Subcutaneous adipose tissue (tissue), 4 donors: Measurements from ENCODE around the gene PIM3. TPM values are rescaled to one million over a fixed set of nuclear protein-coding genes. Genes with fewer than 3 reads are reported as not detected.

Experiments used
- total RNA-seq, 4 donors: library from RNA; depleted of rRNA; stranded (reverse); fragments of >200 nt; gene quantifications; one replicate each; pipeline ENCODE4 v1.1.0, GENCODE V29; 2016
- TF ChIP-seq, protein P1 (sequence below): fragments of 450-650 bp; IDR thresholded peaks from one replicate; pipeline ENCODE4 v1.5.1; 2016; ENCODE audit warnings: low read depth, mild to moderate bottlenecking, control low read depth, antibody characterized with exemption, moderate library complexity

PIM3 gene
- total RNA-seq, 4 donors from 2014 or later: 25.8 to 174 (median 59.0) TPM

DNA sequence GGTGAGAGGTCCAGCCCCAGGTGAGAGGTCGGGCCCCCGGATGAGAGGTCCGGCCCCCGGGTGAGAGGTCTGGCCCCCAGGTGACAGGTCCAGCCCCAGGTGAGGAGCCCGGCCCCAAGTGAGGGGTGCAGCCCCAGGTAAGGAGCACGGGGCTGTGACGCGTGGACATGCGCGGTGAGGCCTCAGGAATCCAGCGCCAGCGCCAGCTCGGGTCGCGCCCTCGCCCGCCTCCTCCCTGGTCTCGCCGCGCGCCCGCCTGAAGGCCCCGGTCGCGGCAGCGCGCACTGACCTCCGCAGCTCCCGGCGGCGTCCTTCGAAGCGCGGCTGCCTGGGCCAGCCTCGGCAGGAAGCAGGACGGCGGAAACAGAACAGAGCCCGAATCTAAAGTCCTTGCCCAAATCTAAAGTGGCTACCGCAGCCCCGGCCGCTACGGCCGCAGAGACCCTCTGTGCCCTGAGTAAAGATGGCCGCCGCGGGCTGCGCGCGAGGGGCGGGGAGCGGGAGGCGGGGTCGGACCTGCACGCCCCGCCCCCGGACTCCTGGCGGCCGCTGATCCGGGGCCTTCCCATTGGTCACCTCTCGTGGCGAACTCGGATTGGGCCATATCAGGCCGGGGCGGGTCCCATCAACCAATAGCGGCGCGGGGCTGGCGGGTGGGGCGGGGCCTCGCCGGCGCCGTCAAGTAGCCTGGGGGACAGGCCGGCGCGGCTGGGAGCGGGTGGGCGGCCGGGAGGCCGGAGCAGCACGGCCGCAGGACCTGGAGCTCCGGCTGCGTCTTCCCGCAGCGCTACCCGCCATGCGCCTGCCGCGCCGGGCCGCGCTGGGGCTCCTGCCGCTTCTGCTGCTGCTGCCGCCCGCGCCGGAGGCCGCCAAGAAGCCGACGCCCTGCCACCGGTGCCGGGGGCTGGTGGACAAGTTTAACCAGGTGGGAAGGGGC is 42.3 kb upstream of the PIM3 start, which contains the start of the genes ALG12 and CRELD2:
Gene ALG12, minus strand, starts transcription at position 465 of the 937 bp plus-strand sequence. CDS start 4,673 bp downstream, outside the sequence.
Gene CRELD2, plus strand, starts transcription at position 661 of the 937 bp plus-strand sequence. Its CDS starts 136 bp downstream, at position 797.
- TF ChIP-seq, protein P1, sequence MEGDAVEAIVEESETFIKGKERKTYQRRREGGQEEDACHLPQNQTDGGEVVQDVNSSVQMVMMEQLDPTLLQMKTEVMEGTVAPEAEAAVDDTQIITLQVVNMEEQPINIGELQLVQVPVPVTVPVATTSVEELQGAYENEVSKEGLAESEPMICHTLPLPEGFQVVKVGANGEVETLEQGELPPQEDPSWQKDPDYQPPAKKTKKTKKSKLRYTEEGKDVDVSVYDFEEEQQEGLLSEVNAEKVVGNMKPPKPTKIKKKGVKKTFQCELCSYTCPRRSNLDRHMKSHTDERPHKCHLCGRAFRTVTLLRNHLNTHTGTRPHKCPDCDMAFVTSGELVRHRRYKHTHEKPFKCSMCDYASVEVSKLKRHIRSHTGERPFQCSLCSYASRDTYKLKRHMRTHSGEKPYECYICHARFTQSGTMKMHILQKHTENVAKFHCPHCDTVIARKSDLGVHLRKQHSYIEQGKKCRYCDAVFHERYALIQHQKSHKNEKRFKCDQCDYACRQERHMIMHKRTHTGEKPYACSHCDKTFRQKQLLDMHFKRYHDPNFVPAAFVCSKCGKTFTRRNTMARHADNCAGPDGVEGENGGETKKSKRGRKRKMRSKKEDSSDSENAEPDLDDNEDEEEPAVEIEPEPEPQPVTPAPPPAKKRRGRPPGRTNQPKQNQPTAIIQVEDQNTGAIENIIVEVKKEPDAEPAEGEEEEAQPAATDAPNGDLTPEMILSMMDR: no peak

DNA sequence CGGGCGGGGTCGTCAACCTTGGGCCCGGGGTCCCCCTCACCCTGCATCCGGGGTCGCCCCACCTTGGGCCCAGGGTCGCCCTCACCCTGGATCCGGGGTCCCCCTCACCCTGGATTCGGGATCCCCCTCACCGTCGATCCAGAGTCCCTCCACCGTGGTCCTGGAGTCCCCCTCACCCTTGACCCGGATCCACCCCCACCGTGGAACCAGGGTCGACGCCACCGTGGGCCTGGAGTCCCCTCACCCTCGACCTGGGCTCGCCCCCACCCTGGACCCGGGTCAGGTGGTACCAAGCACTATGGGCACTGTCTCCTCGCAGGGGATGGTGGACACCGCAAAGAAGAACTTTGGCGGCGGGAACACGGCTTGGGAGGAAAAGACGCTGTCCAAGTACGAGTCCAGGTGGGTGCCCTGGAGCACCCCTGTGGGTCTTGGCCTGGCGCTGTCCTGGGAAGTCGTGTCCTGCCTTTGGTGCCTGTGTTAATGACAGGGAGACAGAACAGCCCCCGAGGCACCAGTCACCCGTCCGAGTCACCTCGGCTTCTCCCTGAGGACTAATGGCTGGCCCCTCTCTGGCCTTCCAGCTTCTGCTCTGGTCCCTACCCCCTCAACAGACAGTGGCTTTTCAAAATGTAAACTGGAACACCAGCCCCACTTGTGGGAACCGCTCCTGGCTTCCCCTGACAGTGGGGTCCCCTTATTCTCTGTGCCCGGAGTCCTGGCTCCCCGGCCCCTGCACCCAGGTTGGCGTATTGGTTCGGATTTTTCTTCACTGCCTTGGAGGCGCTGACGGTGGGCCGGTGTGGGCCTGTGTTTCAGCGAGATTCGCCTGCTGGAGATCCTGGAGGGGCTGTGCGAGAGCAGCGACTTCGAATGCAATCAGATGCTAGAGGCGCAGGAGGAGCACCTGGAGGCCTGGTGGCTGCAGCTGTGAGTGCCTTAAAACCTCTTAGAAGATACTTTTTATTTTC is 41.4 kb upstream of the PIM3 start:
- TF ChIP-seq, protein P1: no peak

DNA sequence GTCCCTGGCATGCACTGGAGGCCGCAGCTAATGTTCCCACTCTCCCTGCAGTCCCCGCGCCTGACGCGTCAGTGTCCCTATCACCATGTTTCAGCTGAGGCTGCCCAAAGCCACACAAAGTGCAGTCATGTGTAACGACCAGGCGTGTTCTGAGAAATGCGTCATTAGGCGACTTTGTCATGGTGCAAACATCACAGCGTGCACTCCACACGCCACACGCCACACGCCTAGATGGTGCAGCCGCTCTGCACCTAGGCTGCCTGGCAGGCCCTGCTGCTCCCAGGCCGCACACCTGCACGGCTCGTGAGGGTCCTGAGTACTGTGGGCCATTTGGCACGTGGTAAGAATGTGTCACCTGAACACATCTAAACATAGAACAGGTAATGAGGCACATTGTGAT is 39.7 kb upstream of the PIM3 start:
- TF ChIP-seq, protein P1: no peak

DNA sequence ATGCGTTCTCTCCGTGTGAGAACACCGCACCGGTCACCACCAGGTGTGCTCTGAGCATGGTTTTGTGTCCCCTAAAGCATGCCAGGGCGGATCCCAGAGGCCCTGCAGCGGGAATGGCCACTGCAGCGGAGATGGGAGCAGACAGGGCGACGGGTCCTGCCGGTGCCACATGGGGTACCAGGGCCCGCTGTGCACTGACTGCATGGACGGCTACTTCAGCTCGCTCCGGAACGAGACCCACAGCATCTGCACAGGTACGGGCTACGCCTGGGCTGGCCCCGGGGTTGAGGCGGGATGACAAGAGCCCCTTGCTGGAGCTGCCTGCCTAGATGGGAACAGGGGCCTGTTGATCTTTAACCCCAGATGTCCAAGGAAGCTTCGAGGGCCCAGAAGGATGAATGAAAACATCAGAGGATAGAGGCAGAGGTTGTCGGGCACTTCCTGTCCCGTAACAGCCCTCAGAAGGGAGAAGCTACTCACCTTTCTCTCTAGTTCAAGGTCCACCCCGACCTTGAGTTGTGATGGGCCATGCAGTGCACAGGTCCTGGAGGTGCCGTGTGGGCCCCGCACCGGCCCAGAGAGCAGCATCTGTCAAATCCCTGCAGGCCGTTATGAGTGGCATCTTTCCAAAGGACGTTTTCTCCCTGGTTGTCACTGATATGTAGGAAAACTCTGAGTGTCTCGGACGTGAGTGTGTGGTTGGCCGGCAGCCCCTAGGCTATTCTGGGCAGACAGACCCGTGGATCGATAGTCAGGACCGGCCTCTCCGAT is 38.9 kb upstream of the PIM3 start:
- TF ChIP-seq, protein P1: no peak

DNA sequence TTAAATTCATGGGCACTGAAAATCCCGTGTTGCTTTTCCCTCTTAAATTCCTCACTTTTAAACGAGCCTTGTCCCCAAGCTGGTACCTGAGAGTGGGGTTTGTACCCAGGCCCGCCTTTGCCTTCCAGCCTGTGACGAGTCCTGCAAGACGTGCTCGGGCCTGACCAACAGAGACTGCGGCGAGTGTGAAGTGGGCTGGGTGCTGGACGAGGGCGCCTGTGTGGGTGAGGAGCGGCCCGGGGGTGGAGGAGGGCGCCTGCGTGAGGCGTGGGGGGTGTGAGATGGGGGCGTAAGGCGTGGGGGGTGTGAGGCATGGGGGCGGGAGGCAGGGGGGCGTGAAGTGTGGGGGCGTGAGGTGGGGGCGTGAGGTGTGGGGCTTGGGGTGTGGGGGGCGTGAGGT is 38.1 kb upstream of the PIM3 start:
- TF ChIP-seq, protein P1: no peak

DNA sequence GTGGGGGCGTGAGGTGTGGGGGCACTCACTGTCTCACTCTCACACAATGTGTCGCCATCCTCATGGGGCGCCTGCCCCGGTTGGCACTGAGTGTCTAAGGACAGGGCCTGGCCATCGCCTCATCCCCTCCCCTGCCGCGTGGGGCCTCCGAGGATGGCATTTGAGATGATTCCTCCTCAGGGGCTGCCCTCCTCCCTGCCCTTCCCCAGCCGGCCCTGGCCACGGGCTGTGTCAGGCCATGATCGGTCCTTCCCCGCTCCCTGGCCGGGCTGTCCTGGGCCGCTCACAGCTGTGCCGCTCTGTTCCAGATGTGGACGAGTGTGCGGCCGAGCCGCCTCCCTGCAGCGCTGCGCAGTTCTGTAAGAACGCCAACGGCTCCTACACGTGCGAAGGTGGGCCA is 37.6 kb upstream of the PIM3 start:
- TF ChIP-seq, protein P1: no peak
